DND-41 (cell line): ENCODE results near the gene CDH23.

Source experiments
- EZH2 ChIP-seq: IDR thresholded peaks from 3 replicates; pipeline ENCODE4 v1.6.1; 2012; ENCODE audit warnings: borderline replicate concordance, low read depth, mild to moderate bottlenecking, moderate library complexity, low read length, inconsistent platforms; ENCODE audit not compliant: severe bottlenecking
- TF ChIP-seq, protein P1 (sequence below): IDR thresholded peaks from 2 replicates; pipeline ENCODE4 v1.5.1; 2012; ENCODE audit warnings: borderline replicate concordance, low read length, moderate library complexity, mild to moderate bottlenecking; ENCODE audit not compliant: poor library complexity, severe bottlenecking; ENCODE audit errors: extremely low read depth

DNA sequence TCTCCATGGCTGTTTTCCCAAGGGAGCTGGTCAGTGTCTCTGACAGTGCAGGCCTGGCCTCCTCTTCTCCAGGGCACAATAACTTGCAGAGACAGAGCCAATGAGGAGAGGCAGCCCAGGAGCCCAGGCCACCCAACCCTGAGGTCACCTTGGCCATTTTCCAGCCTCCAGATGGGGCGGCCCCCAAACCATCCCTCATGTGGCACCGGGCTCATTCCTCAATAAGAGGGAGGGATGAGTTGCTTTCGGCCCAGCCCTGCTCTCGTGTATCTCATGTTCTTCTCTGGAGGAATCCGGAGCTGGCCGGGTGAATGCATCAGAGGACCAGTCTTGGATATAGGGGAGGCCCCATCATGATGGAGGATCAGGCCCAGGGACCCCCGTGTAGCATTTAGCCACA is 223.9 kb downstream of the CDH23 start:
- TF ChIP-seq EZH2: no peak
- TF ChIP-seq, protein P1, sequence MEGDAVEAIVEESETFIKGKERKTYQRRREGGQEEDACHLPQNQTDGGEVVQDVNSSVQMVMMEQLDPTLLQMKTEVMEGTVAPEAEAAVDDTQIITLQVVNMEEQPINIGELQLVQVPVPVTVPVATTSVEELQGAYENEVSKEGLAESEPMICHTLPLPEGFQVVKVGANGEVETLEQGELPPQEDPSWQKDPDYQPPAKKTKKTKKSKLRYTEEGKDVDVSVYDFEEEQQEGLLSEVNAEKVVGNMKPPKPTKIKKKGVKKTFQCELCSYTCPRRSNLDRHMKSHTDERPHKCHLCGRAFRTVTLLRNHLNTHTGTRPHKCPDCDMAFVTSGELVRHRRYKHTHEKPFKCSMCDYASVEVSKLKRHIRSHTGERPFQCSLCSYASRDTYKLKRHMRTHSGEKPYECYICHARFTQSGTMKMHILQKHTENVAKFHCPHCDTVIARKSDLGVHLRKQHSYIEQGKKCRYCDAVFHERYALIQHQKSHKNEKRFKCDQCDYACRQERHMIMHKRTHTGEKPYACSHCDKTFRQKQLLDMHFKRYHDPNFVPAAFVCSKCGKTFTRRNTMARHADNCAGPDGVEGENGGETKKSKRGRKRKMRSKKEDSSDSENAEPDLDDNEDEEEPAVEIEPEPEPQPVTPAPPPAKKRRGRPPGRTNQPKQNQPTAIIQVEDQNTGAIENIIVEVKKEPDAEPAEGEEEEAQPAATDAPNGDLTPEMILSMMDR: no peak
